Measurements from ENCODE around the gene RAB14. TPM values are rescaled to one million over a fixed set of nuclear protein-coding genes. Genes with fewer than 3 reads are reported as not detected.
"Not testable (repeated sequence)": the region's sequence is repeated elsewhere in the genome, so short reads cannot be mapped to it uniquely, and the experiment has no call there.

Gene RAB14
- total RNA-seq, 1 donor from 2014 or later, result 67.7 TPM

GRCh38 chr9:121129384-121129783 is 72.3 kb downstream of the RAB14 start:
- ATAC-seq; DNase-seq (ENCODE audit: low spot score); intact Hi-C loops (cut with DNase I): not testable (repeated sequence)

Other genes with a start within 250 kb of the RAB14 start
- gene C5, start 151.6 kb downstream of the RAB14 start, total RNA-seq, result 14.8 TPM
- gene CNTRL, start 126.9 kb downstream of the RAB14 start, total RNA-seq, result 30.8 TPM
- 1,757 TPM for gene GSN, start 66.3 kb upstream of the RAB14 start, total RNA-seq
- gene STOM, start 168.4 kb upstream of the RAB14 start, total RNA-seq, result 301 TPM